Gastroesophageal sphincter (tissue), 4 donors: Measurements from ENCODE around the gene UBE2E2. TPM values are rescaled to one million over a fixed set of nuclear protein-coding genes. Genes with fewer than 3 reads are reported as not detected.

ENCODE experiments used
- ATAC-seq: fragments of 150-250 bp; one replicate; pipeline ENCODE4 v1.9.1; 2016; ENCODE audit warnings: mild to moderate bottlenecking, moderate library complexity
- H3K27ac ChIP-seq, 4 donors: fragments of 200-600 bp; sonication (generic) in 3 of 4; 1 replicate in 3 of 4; 2 replicates in 1 of 4; pipeline ENCODE4 v1.5.1; 2016 to 2019
- H3K27me3 ChIP-seq: fragments of 200-600 bp; sonication (generic); one replicate; pipeline ENCODE4 v1.5.1; 2019
- H3K36me3 ChIP-seq, 2 donors: fragments of 200-600 bp; sonication (generic); one replicate each; pipeline ENCODE4 v1.5.1; 2019; ENCODE audit warnings: control low read depth in 1 of 2
- H3K4me1 ChIP-seq, 3 donors: fragments of 200-600 bp; sonication (generic); 1 replicate in 2 of 3; 2 replicates in 1 of 3; pipeline ENCODE4 v1.5.1; 2016 to 2019; ENCODE audit warnings: control low read depth in 2 of 3
- H3K4me3 ChIP-seq, 2 donors: fragments of 200-600 bp; sonication (generic); one replicate each; pipeline ENCODE4 v1.5.1; 2019; ENCODE audit warnings: mild to moderate bottlenecking in 1 of 2, moderate library complexity in 1 of 2
- H3K9me3 ChIP-seq, 3 donors: fragments of 200-600 bp; sonication (generic); one replicate each; pipeline ENCODE4 v1.5.1; 2017 to 2019; ENCODE audit warnings: control low read depth in 2 of 3
- EP300 ChIP-seq: sonication (generic); formaldehyde crosslinking; IDR thresholded peaks from one replicate; pipeline ENCODE4 v1.6.1; 2017; ENCODE audit warnings: antibody characterized with exemption, mild to moderate bottlenecking
- POLR2A ChIP-seq, 2 donors: fragments of 450-650 bp; IDR thresholded peaks; one replicate each; pipeline ENCODE4 v1.6.1; 2017; ENCODE audit warnings: antibody characterized with exemption in 2 of 2, mild to moderate bottlenecking in 2 of 2, moderate library complexity in 1 of 2
- POLR2AphosphoS5 ChIP-seq: sonication (generic); formaldehyde crosslinking; IDR thresholded peaks from one replicate; pipeline ENCODE4 v1.6.1; 2017; ENCODE audit warnings: antibody characterized with exemption
- WGBS, 2 donors: methylation state at CpG; one replicate each; pipeline ENCODE4 v1.1.5; 2018; ENCODE audit warnings: low coverage in 1 of 2; 5-methylcytosine and 5-hydroxymethylcytosine counted together
- total RNA-seq, 4 donors: library from RNA; depleted of rRNA; stranded (reverse); fragments of >200 nt; gene quantifications; one replicate each; pipeline ENCODE4 v1.1.0, GENCODE V29; 2016
- TF ChIP-seq, protein P1 (sequence below), 4 experiments: fragments of 200-600 bp in 2 of 4; fragments of 450-650 bp in 2 of 4; sonication (generic) in 1 of 4; IDR thresholded peaks; one replicate each; pipeline ENCODE4 v1.5.1; 2017 to 2019; ENCODE audit warnings: antibody characterized with exemption in 4 of 4, mild to moderate bottlenecking in 2 of 4, moderate library complexity in 2 of 4

Gene UBE2E2
- total RNA-seq, 4 donors from 2014 or later: 35.8 to 114 (median 70.2) TPM

GRCh38 chr3:23390989-23391553 is 187.9 kb downstream of the UBE2E2 start:
- no peaks in the 10 kb centered on the region for H3K36me3 ChIP-seq
- no peaks in the 10 kb centered on the region for H3K27me3 ChIP-seq
- ATAC-seq: no peak
- TF ChIP-seq EP300: no peak
- H3K4me1 ChIP-seq: peaks cover 0 to 19% (median 0%) of the 10 kb centered on the region in 3 donors
- no peaks in the 10 kb centered on the region for H3K9me3 ChIP-seq
- no peak overlapping the region for H3K4me3 ChIP-seq
- H3K27ac ChIP-seq: no peak overlapping the region

DNA sequence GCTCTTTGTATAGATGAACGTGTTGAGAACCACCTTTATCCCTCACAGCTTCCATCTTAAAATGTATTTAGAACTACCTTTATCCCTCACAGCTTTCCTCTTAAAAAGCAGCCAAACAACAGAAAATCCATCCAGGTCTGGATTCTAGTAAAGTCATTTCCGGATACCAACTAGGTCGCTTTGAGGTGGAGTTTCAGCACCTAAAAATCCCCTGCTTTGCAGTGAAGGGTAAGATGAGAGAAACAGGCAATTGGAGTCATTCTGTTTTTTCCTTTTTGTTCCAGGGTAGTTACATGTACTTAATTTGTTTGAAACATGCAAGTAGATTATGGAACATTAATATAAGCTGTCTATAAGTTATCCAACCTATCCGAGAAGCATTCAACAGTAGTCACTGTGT is 192.0 kb downstream of the UBE2E2 start:
- H3K4me3 ChIP-seq: no peak overlapping the region
- 89 to 93% methylated on average over 4 of the region's 4 CpGs for WGBS, 2 donors
- H3K4me1 ChIP-seq: no peaks in the 10 kb centered on the region
- no peak for ATAC-seq
- H3K27me3 ChIP-seq: no peaks in the 10 kb centered on the region
- H3K27ac ChIP-seq: no peak overlapping the region
- H3K36me3 ChIP-seq: no peaks in the 10 kb centered on the region
- no peaks in the 10 kb centered on the region for H3K9me3 ChIP-seq
- TF ChIP-seq, protein P1, sequence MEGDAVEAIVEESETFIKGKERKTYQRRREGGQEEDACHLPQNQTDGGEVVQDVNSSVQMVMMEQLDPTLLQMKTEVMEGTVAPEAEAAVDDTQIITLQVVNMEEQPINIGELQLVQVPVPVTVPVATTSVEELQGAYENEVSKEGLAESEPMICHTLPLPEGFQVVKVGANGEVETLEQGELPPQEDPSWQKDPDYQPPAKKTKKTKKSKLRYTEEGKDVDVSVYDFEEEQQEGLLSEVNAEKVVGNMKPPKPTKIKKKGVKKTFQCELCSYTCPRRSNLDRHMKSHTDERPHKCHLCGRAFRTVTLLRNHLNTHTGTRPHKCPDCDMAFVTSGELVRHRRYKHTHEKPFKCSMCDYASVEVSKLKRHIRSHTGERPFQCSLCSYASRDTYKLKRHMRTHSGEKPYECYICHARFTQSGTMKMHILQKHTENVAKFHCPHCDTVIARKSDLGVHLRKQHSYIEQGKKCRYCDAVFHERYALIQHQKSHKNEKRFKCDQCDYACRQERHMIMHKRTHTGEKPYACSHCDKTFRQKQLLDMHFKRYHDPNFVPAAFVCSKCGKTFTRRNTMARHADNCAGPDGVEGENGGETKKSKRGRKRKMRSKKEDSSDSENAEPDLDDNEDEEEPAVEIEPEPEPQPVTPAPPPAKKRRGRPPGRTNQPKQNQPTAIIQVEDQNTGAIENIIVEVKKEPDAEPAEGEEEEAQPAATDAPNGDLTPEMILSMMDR (IDR thresholded peaks at IDR 0.05): no peak
- TF ChIP-seq POLR2A (IDR thresholded peaks at IDR 0.05) (no peak), EP300 (no peak), POLR2AphosphoS5 (no peak)

DNA sequence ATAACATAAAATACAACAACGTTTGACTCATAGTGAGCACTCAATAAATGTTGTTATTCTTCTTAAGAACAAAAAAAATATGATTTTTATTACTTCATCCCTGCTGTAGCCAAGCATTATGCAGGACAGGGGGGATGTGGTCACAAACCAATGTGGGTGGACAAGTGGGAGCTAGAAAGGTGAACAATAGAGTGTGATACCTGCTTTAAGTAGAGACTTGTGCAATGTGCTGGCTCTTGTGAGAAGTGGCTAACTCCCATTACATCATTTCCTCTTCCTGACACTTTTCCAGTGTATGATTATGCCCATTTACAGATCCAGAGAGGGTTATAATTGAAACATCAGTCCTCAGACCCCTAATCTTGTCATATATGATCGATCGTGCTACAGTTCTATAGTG is 193.6 kb downstream of the UBE2E2 start:
- Histone ChIP-seq H3K27ac (no peak overlapping the region), H3K4me1 (no peaks in the 10 kb centered on the region), H3K36me3 (no peaks in the 10 kb centered on the region), H3K27me3 (no peaks in the 10 kb centered on the region), H3K4me3 (no peak overlapping the region), H3K9me3 (no peaks in the 10 kb centered on the region)
- TF ChIP-seq POLR2AphosphoS5 (no peak), POLR2A (IDR thresholded peaks at IDR 0.05) (no peak), EP300 (no peak)
- TF ChIP-seq, protein P1 (IDR thresholded peaks at IDR 0.05): no peak
- ATAC-seq: no peak
- WGBS, 2 donors: 80 to 92% methylated on average over 3 of the region's 3 CpGs

GRCh38 chr3:23399221-23399620 is 196.1 kb downstream of the UBE2E2 start:
- no peak overlapping the region for H3K4me3 ChIP-seq
- H3K36me3 ChIP-seq: no peaks in the 10 kb centered on the region
- no peak for ATAC-seq
- TF ChIP-seq EP300: no peak
- TF ChIP-seq, protein P1 (IDR thresholded peaks at IDR 0.05): no peak
- TF ChIP-seq POLR2A (IDR thresholded peaks at IDR 0.05): no peak
- no peak for TF ChIP-seq POLR2AphosphoS5
- no peaks in the 10 kb centered on the region for H3K4me1 ChIP-seq
- H3K27ac ChIP-seq: no peak overlapping the region
- 80 to 92% methylated on average over 1 of the region's 1 CpG for WGBS, 2 donors
- H3K9me3 ChIP-seq: no peaks in the 10 kb centered on the region
- H3K27me3 ChIP-seq: no peaks in the 10 kb centered on the region

DNA sequence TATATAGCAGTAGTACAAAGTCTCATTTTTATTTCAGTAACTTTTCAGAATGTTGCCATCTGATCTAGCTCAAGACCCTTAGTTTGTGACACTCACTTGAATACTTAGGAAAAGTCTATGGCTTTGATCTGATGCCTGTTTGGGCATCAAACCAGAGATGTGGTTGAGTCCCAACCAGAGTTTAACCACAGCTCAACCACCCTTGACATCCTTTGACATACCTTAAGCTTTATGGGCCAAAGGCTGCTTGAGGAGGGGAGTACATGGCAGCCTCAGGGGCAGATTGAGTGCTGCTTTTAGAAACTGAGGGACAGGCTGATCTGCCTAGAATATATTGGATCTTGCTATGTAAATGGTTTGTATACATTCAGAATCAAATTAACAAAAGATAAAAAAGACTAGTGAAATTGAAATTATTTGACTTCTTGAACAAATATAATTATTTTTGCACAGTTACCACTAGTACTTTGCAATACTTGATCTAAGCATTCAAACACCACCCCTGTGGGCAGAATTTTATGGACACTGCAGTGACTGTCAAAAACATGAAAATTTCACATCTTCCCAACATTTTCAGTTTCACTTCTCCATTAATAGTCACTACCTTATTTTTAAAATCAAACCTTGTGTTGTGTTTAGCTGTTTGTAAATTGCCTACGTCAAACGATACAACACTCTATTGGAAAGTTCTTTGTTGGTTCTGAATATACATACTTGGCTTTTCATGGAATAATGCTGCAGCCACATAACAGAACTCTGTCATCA is 199.8 kb downstream of the UBE2E2 start:
- no peak overlapping the region for H3K4me3 ChIP-seq
- H3K27ac ChIP-seq: no peak overlapping the region
- 75 to 88% methylated on average over 2 of the region's 2 CpGs for WGBS, 2 donors
- TF ChIP-seq POLR2AphosphoS5 (no peak), POLR2A (IDR thresholded peaks at IDR 0.05) (no peak), EP300 (no peak)
- TF ChIP-seq, protein P1 (IDR thresholded peaks at IDR 0.05): no peak
- no peaks in the 10 kb centered on the region for H3K27me3 ChIP-seq
- no peaks in the 10 kb centered on the region for H3K36me3 ChIP-seq
- ATAC-seq: no peak
- H3K4me1 ChIP-seq: peaks cover 0 to 10% (median 0%) of the 10 kb centered on the region in 3 donors
- H3K9me3 ChIP-seq: no peaks in the 10 kb centered on the region
